Duodenal mucosa (tissue), 2 donors: Measurements from ENCODE around the gene VTI1A.

Experiments
- H3K27ac ChIP-seq: one replicate; pipeline ENCODE4 v1.7.0; 2013; ENCODE audit warnings: low read depth, low read length
- H3K27me3 ChIP-seq, 2 donors: one replicate each; pipeline ENCODE4 v1.7.0; 2013; ENCODE audit warnings: low read length in 2 of 2, control low read depth in 1 of 2; ENCODE audit not compliant: insufficient read depth in 2 of 2, control insufficient read depth in 1 of 2
- H3K36me3 ChIP-seq, 2 donors: one replicate each; pipeline ENCODE4 v1.7.0; 2013; ENCODE audit warnings: low read length in 2 of 2, control low read depth in 1 of 2; ENCODE audit not compliant: insufficient read depth in 2 of 2, control insufficient read depth in 1 of 2
- H3K4me1 ChIP-seq, 2 donors: one replicate each; pipeline ENCODE4 v1.7.0; 2013; ENCODE audit warnings: low read length in 2 of 2, control low read depth in 1 of 2; ENCODE audit not compliant: insufficient read depth in 2 of 2, control insufficient read depth in 1 of 2
- H3K4me3 ChIP-seq, 2 donors: one replicate each; pipeline ENCODE4 v1.7.0; 2013; ENCODE audit warnings: low read length in 2 of 2, low read depth in 1 of 2
- H3K9ac ChIP-seq, 2 donors: one replicate each; pipeline ENCODE4 v1.7.0; 2013; ENCODE audit warnings: low read length in 2 of 2, low read depth in 1 of 2
- H3K9me3 ChIP-seq, 2 donors: one replicate each; pipeline ENCODE4 v1.7.0; 2013; ENCODE audit warnings: low read length in 2 of 2, control low read depth in 1 of 2; ENCODE audit not compliant: control insufficient read depth in 1 of 2

VTI1A gene

GRCh38 chr10:112553315-112553714, 106.3 kb downstream of the VTI1A start:
- Histone ChIP-seq H3K27me3 (no peaks in the 10 kb centered on the region), H3K4me1 (no peaks in the 10 kb centered on the region), H3K36me3 (no peaks in the 10 kb centered on the region), H3K4me3 (no peak overlapping the region), H3K9ac (no peak overlapping the region), H3K27ac (no peak overlapping the region), H3K9me3 (no peaks in the 10 kb centered on the region)

GRCh38 chr10:112554263-112554662, 107.2 kb downstream of the VTI1A start:
- Histone ChIP-seq H3K36me3 (no peaks in the 10 kb centered on the region), H3K9ac (no peak overlapping the region), H3K9me3 (no peaks in the 10 kb centered on the region), H3K27ac (no peak overlapping the region), H3K4me1 (no peaks in the 10 kb centered on the region), H3K4me3 (no peak overlapping the region), H3K27me3 (no peaks in the 10 kb centered on the region)

- Histone ChIP-seq H3K9ac (no peak overlapping the region), H3K27me3 (no peaks in the 10 kb centered on the region), H3K36me3 (no peaks in the 10 kb centered on the region), H3K4me1 (no peaks in the 10 kb centered on the region), H3K4me3 (no peak overlapping the region), H3K9me3 (no peaks in the 10 kb centered on the region), H3K27ac (no peak overlapping the region)
Measured at GRCh38 chr10:112557197-112557596, 110.2 kb downstream of the VTI1A start.

- H3K4me3 ChIP-seq: no peak overlapping the region
- no peaks in the 10 kb centered on the region for H3K27me3 ChIP-seq
- no peaks in the 10 kb centered on the region for H3K36me3 ChIP-seq
- H3K9me3 ChIP-seq: no peaks in the 10 kb centered on the region
- H3K9ac ChIP-seq: no peak overlapping the region
- no peak overlapping the region for H3K27ac ChIP-seq
- H3K4me1 ChIP-seq: no peaks in the 10 kb centered on the region
Measured at GRCh38 chr10:112558476-112559142, 111.6 kb downstream of the VTI1A start.

- Histone ChIP-seq H3K4me1 (no peaks in the 10 kb centered on the region), H3K36me3 (no peaks in the 10 kb centered on the region), H3K27me3 (no peaks in the 10 kb centered on the region), H3K4me3 (no peak overlapping the region), H3K27ac (no peak overlapping the region), H3K9ac (no peak overlapping the region), H3K9me3 (no peaks in the 10 kb centered on the region)
Measured at GRCh38 chr10:112559349-112559748, 112.3 kb downstream of the VTI1A start.

GRCh38 chr10:112562122-112562521, 115.1 kb downstream of the VTI1A start:
- H3K36me3 ChIP-seq: no peaks in the 10 kb centered on the region
- no peaks in the 10 kb centered on the region for H3K9me3 ChIP-seq
- H3K9ac ChIP-seq: no peak overlapping the region
- no peak overlapping the region for H3K4me3 ChIP-seq
- no peaks in the 10 kb centered on the region for H3K4me1 ChIP-seq
- no peak overlapping the region for H3K27ac ChIP-seq
- no peaks in the 10 kb centered on the region for H3K27me3 ChIP-seq

GRCh38 chr10:112562809-112563663, 116.0 kb downstream of the VTI1A start:
- no peak overlapping the region for H3K9ac ChIP-seq
- no peak overlapping the region for H3K4me3 ChIP-seq
- H3K36me3 ChIP-seq: no peaks in the 10 kb centered on the region
- H3K27ac ChIP-seq: no peak overlapping the region
- no peaks in the 10 kb centered on the region for H3K4me1 ChIP-seq
- no peaks in the 10 kb centered on the region for H3K27me3 ChIP-seq
- H3K9me3 ChIP-seq: no peaks in the 10 kb centered on the region

GRCh38 chr10:112564337-112564736, 117.3 kb downstream of the VTI1A start:
- H3K27me3 ChIP-seq: no peaks in the 10 kb centered on the region
- no peaks in the 10 kb centered on the region for H3K9me3 ChIP-seq
- no peak overlapping the region for H3K4me3 ChIP-seq
- peaks cover 0 to 1% of the 10 kb centered on the region in 2 donors for H3K4me1 ChIP-seq
- no peak overlapping the region for H3K27ac ChIP-seq
- H3K9ac ChIP-seq: no peak overlapping the region
- H3K36me3 ChIP-seq: no peaks in the 10 kb centered on the region

GRCh38 chr10:112565434-112566053, 118.5 kb downstream of the VTI1A start:
- H3K4me1 ChIP-seq: peaks cover 0 to 7% of the 10 kb centered on the region in 2 donors
- no peak overlapping the region for H3K9ac ChIP-seq
- no peak overlapping the region for H3K4me3 ChIP-seq
- H3K9me3 ChIP-seq: no peaks in the 10 kb centered on the region
- H3K27ac ChIP-seq: no peak overlapping the region
- no peaks in the 10 kb centered on the region for H3K27me3 ChIP-seq
- H3K36me3 ChIP-seq: no peaks in the 10 kb centered on the region

- Histone ChIP-seq H3K27ac (no peak overlapping the region), H3K9me3 (no peaks in the 10 kb centered on the region)
Measured at GRCh38 chr10:112570585-112570984, 123.6 kb downstream of the VTI1A start.

More at GRCh38 chr10:112570585-112570984, 123.6 kb downstream of the VTI1A start:
- Histone ChIP-seq H3K27me3 (no peaks in the 10 kb centered on the region), H3K4me3 (no peak overlapping the region), H3K4me1 (peaks cover 0 to 7% of the 10 kb centered on the region in 2 donors), H3K36me3 (no peaks in the 10 kb centered on the region), H3K9ac (no peak overlapping the region)
